ENCODE measurements around the gene TEPSIN. TPM values are rescaled to one million over a fixed set of nuclear protein-coding genes. Genes with fewer than 3 reads are reported as not detected.

The TEPSIN gene
- total RNA-seq, 4 donors from 2014 or later: 21.7 to 53.7 (median 28.8) TPM

DNA sequence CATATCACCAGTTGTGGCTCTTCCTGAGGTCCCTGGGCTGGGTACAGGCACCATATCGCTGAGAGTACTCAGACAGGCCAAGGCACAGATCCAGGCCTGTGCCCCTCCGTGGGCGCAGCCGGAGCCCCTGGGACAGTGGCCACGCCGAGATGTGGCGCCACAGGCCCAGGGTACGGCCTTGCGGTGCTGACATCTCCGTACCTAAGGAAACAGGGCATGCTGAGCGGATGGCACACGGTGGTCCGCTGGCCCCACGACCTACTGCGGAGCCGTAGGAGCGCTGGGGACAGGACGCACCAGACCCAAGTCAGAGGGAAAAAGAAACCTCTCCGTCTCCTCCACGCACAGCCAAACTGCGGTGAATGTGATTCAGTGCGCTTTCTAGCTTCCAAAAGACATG is 26.7 kb upstream of the TEPSIN start:
- no peak for TF ChIP-seq CTCF (IDR thresholded peaks at IDR 0.05; ENCODE audit: low read depth)

- TF ChIP-seq CTCF (IDR thresholded peaks at IDR 0.05; ENCODE audit: low read depth): no peak
Observed at GRCh38 chr17:81264640-81265039, 25.8 kb upstream of the TEPSIN start.

DNA sequence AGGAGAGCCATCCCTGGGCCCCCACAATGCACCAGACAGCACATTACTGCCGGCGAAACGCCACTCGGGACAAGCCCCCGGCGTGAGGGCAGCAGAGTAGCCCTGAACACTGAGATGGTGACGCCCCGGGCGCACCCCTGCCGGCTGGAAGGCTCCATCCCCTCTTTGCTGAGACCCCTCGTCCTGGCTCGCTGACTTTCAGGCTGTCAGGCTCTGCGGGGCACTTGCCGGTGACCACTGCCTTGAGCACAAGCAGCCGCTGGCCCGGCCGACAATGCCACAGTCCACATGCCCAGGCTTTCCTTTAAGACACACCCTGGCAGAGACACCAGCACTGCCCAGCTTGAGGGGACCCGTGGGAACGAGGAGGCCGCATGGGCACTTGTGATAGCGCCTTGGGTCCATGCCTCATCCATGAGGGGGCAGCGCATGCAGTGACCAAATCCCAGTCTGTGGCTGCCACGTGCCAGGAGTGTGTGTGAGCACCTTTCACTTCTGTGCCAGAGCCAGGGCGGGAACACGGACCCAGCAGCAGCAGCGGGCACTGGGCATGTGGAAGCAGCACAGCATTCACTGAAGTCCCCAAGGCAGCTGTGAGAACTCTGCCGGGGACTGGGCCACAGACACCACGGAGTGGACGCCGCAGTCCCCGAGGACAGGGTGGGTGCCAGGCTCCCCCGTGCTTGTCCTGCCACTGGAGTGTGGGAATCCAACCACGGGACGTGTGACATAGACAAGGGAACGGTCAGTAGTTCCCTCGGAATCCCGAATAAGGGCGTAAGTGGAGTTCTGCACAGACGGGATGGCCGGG is 24.7 kb upstream of the TEPSIN start:
- TF ChIP-seq CTCF (IDR thresholded peaks at IDR 0.05; ENCODE audit: low read depth): no peak

- no peak for TF ChIP-seq CTCF (IDR thresholded peaks at IDR 0.05; ENCODE audit: low read depth)
Observed at GRCh38 chr17:81261582-81262336, 22.9 kb upstream of the TEPSIN start.

GRCh38 chr17:81261096-81261495 is 22.2 kb upstream of the TEPSIN start:
- TF ChIP-seq CTCF (IDR thresholded peaks at IDR 0.05; ENCODE audit: low read depth): no peak

GRCh38 chr17:81260641-81261040 is 21.8 kb upstream of the TEPSIN start:
- no peak for TF ChIP-seq CTCF (IDR thresholded peaks at IDR 0.05; ENCODE audit: low read depth)

GRCh38 chr17:81260171-81260570 is 21.3 kb upstream of the TEPSIN start:
- TF ChIP-seq CTCF (IDR thresholded peaks at IDR 0.05; ENCODE audit: low read depth): no peak

Measured in subcutaneous adipose tissue (tissue), 4 donors.